Regular cardiac myocyte (primary cell): ENCODE results near the gene ALX1. TPM values are rescaled to one million over a fixed set of nuclear protein-coding genes. Genes with fewer than 3 reads are reported as not detected.

ENCODE experiments used
- total RNA-seq: library from RNA; depleted of rRNA; stranded (reverse); fragments of >200 nt; gene quantifications from 2 replicates; pipeline ENCODE4 v1.2.3, GENCODE V29; 2014

The ALX1 gene
- total RNA-seq = not detected in 2 replicates

DNA sequence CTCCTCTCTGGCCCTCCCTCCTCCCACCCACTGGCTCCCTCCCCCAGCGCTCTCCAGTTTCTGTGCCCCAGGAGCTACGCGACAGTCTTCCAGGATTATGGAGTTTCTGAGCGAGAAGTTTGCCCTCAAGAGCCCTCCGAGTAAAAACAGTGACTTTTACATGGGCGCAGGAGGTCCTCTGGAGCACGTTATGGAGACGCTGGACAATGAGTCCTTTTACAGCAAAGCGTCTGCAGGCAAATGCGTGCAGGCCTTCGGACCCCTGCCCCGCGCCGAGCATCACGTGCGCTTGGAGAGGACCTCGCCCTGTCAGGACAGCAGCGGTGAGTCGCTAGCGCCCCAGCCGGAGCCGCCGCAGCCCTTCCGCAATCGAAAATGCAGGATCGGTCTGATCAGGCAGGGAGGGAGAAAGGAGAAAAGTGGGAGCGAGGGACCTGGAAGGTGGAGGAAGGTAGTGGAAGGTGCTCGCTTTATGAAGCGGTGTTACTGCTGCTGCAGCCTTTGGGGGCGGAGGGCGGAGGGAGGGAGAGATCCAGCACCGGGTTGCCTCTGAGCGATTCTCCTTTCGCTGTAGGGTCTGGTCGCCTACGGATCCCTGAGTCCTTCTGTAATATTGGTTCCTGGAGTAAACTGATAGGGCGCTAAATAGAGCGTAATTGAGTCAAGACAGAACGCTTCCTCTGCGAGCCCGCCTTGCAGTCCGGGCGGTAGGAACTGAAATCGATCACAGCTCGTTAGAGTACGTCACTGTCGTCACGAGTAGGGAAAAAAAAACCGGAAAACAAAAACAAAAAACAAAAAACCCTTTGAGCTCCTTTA lies at the start of gene ALX1:
ALX1 (plus strand) TSS at position 56 of the 819 bp plus-strand sequence; CDS start at position 98, 42 bp downstream.

Other genes starting within 250 kb of the ALX1 start
- not detected in 2 replicates for gene TSPAN19, start 243.9 kb upstream of the ALX1 start, total RNA-seq
- under 0.01 and 0.38 TPM in 2 replicates for gene LRRIQ1, start 243.9 kb upstream of the ALX1 start, total RNA-seq